H54 (cell line): ENCODE data around the gene BPI.
A peak's percentile ranks its signal among the peaks of the same experiment; 100 is the strongest.
"Not testable (repeated sequence)": the region's sequence is repeated elsewhere in the genome, so short reads cannot be mapped to it uniquely, and the experiment has no call there.

Experiments used
- DNase-seq: peaks from one replicate; pipeline ENCODE4 v3.0.0; 2011; ENCODE audit warnings: low spot score, mixed read lengths; ENCODE audit not compliant: insufficient read length
- FAIRE-seq: peaks from 3 replicates; lab custom pipeline; 2011; peaks lifted over from hg19 to GRCh38; lab: Jason Lieb, UNC
- POLR2A ChIP-seq: IDR thresholded peaks from 2 replicates; pipeline ENCODE4 v1.6.1; 2011; ENCODE audit warnings: low read depth, mild to moderate bottlenecking, low read length

The BPI gene

DNA sequence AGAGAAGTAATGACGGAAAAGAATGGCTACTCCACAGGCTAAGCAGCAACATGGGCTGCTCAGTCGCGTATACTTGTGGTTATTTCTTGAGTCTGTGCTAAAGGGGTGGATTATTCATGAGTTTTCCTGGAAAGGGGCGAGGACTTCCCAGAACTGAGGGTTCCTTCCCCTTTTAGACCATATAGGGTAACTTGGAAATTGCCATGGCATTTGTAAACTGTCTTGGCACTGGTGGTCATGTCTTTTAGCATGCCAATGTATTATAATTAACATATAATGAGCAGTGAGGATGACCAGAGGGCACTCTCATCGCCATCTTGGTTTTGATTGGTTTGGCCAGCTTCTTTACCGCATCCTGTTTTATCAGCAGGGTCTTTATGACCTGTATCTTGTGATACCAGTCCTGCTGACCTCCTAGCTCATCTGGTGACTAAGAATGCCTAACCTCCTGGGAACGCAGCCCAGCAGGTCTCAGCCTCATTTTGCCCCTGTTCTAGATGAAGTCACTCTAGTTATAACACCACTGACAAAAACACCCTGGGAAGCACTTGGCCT is 53.8 kb downstream of the BPI start:
- FAIRE-seq (no peak), DNase-seq (peak; percentile 23)
- TF ChIP-seq POLR2A, result no peak

DNA sequence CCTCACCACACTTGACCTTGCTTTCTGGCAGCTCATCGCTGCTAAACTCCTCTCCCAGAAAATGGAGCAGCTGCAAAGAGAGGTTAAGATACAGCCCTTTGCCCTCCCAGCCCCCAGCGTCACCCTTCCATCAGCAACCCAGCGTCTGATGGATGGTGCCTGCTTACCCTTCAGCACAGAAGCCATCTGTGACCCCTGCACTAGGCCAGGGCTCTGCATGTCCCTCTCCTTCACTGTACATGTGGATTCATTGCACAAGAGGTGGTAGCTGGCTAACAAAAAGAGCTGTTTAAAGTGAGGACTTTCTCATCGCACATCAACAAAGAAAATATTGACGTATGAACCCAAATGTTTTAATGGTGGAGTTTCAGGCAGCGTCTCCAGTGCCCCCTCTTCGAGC is 54.6 kb downstream of the BPI start:
- DNase-seq, result no peak
- FAIRE-seq, result no peak
- TF ChIP-seq POLR2A, result no peak

DNA sequence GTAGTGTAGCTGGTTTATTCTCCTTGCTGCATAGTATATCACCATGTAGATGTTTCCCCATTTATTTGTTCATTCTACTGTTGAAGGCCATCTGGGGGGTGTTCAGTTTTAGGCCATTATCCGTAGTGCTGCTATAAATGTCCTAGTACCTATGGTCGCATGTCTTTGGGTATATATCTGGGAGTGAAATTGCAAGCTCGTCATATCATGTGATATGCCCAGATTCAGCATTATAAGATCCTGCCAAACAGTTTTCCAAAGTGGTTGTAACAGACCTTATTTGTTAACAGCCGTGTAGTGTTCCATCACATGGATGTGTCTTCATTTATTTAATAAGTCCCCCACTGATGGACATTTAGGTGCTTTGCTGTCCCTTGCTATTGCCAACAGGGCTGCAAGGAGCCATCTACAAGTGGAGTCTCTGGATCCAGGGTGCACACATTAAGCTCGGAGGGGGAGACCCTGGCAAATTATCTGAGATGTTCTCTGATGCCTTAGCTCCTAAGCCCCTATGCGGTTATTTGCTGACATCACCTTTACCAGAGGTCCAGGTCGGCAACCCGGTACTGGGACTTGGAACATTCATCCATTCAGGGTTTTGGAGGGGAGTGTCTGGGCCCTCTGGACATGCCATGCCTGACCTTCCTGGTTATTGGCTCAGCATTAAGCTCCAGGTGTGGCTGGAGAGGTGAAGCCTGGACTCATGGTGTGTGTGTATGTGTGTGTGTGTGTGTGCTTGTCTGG is 59.2 kb downstream of the BPI start:
- FAIRE-seq, result no peak
- TF ChIP-seq POLR2A, result no peak
- DNase-seq, result no peak

DNA sequence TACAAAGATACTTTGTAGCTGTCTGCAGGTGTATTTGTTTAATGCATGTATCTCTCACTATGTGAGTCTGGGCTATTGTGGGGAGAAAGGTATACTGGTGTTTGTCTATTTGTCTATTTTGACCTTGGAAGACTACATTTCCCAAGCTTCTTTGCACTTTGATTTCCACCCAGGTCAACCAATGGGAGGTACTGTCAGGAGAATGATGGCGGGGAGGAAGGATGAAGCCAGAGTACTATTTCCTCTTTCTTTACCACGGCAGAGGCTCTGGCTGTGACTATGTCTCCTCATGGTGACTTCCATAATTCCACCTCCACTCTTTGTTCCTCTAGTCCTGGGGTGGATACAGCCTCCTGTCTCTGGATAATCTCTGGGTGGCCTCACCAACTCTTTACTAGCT is 65.4 kb downstream of the BPI start:
- TF ChIP-seq POLR2A, result no peak
- DNase-seq, result peak; percentile 51
- no peak for FAIRE-seq

DNA sequence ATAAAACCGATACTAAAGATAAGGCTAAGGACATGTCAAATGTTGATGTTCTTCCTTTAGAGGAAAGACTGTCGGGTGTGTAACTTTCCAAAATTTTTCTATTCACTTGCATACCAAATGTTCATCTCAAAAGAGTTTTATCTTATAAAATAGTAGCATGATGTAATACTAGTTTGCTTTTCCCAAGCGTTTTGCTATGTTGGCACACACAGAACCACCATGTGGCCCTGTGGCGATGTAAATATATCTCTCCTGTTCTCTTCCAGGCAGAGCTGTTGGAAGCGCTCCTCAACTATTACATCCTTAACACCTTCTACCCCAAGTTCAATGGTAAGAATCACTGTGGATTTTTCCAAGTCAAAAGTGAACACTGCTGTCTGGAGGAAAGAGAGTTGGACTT is 68.8 kb downstream of the BPI start:
- FAIRE-seq (no peak), DNase-seq (no peak)
- TF ChIP-seq POLR2A, result no peak

DNA sequence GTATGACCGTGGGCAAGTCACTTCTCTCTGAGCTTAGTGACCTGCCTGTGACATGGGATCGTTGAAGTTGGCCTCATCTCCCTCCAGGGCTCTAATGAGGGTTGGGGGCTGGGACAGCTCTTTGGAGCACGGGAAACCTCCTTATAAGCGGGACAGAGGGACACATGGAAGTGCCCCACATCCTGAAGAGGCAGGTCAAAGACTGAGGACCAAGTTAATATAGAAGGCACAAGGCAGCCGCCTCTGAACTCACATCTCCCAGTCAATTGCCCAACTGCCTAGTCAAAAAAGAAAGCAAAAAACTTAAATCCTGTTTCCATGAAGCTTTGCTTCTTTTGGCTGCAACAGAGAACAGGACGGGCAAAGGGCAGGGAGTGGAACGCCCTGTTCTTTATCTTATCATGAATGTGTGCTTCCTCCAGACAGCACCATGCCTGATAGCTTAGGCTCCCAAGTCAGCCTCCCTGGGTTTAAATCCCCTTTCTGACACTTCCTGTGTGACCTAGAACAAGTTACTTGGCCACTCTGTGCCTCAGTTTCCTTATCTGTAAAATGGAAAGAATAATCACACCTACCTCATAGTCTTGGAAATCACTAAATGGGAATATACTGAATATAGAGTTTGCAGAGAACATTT is 69.4 kb downstream of the BPI start:
- no peak for DNase-seq
- FAIRE-seq, result no peak
- no peak for TF ChIP-seq POLR2A

DNA sequence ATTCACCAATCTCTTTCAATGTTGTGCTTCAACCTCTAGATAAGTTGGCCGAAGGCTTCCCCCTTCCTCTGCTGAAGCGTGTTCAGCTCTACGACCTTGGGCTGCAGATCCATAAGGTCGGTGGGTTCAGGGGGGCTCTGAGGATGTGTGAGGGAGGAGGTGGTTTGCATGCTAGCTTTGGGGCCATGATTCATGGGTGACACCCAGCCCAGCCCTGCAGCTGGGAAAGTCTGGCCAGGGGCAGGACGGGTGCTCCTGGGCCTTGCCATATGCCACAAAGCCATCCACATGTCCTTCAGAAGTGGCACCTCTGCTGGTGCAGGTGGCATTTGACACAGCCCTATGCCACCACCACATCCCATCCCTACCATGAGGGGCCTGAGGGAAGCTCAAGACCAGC is 69.9 kb downstream of the BPI start:
- no peak for DNase-seq
- no peak for TF ChIP-seq POLR2A
- FAIRE-seq, result no peak

DNA sequence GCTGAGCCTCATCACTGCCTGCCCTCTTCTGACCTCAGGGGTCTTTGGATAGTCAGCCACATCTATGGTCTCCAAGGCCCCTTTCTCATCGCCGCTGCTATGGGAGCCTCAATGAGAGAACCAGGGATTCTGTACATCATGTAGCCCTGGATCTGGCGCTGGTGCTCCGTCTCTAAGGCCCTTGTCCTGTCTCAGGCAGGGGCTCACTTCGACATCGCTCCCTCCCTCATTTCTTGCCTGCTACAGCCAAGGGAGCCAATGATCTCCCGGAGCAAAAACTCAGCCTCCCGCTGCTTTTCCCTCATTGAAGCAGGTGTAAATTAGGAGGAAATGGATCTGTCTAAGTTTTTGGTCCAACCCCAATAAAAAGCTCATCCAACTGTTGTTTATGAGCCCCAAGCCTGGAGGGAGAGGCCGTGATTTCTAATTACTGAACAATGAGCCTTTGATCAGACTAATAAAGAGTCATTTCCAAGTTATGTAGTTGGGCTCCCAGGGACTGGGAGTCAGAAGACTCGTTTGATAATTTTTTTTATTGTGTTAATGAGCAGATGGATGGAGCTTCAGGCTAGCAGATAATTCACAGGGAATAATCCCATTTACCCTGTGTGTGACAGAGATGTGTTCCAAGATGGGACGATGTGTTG is 73.2 kb downstream of the BPI start:
- DNase-seq (no peak), FAIRE-seq (no peak)
- TF ChIP-seq POLR2A, result no peak

DNA sequence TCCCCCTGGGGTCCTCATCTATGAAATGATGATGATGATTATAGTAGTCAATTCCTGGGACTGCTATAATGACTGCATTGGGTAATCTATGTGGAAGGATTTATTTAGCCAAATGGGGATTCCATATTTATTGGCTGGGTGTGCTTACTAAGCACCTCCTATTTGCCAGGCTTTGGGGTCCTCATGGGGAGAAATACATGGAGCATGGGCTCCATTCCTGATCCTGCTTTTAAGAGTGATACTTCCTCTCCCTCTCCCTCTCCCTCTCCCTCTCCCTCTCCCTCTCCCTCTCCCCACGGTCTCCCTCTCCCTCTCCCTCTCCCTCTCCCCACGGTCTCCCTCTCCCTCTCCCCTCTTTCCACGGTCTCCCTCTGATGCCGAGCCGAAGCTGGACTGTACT is 73.9 kb downstream of the BPI start:
- not testable (repeated sequence) for DNase-seq, FAIRE-seq

DNA sequence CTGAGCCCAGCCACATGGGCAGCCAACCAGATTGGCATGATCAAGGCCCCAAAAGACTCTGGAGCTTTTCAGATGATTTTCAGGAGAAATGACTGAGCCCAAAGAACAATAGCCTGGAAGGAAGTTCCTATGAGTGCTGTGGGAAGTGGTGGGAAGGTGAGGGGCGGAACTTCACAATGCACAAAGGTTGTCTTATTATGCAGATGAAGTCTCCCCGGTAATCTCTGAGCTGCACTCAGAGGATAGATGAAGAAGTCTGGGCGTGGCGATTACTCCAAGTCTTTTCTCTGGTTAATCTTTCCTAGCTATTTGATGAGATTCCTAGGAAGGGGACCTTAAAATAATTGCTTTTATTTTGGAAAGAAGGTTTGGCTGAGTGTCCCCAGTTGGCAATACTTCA is 79.2 kb downstream of the BPI start:
- FAIRE-seq (no peak), DNase-seq (no peak)
- TF ChIP-seq POLR2A, result no peak

DNA sequence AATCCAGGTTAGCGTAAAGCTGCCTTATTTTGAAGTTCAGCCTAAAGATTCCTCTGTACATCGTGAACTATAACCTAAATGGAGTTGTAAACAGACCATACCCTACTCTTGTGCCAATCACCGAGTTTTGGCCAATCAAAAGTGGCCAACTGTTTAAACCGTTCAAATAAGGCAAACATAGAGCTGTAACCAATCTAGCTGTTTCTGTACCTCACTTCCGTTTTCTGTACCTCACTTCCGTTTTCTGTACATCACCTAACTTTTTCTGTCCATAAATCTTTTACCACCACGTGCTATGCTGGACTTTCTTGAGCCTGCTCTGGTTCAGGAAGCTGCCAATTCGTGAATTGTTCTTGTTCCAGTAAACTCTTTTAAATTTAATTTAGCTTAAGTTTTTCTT is 82.0 kb downstream of the BPI start:
- no peak for TF ChIP-seq POLR2A
- DNase-seq (no peak), FAIRE-seq (no peak)

DNA sequence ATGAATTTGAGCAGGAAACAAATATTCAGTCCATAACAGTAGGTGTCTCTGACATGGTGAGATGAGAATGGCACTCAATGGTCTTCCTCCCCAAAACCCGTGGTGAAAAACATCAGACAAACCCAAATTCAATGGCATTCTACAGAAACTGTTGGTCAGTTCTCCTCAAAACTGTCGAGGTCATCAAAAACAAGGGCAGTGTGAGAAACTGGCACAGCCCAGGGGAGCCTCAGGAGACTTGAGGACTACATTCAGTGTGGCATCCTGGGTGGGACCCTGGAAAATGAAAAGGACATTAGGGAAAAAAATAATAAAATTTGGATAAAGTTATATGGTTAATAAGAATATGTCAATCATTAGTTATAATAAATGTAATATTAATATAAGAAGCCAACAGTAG is 82.9 kb downstream of the BPI start:
- FAIRE-seq, result no peak

More for the DNA sequence above, 82.9 kb downstream of the BPI start:
- no peak for DNase-seq
- TF ChIP-seq POLR2A, result no peak
